Esophagus squamous epithelium (tissue), 4 donors: Measurements from ENCODE around the gene SPTBN2.

Source experiments
- CTCF ChIP-seq, 6 experiments: fragments of 450-650 bp in 4 of 6; fragments of 200-600 bp in 2 of 6; sonication (generic) in 2 of 6; IDR thresholded peaks; one replicate each; pipeline ENCODE4 v1.5.1; 2016 to 2019; ENCODE audit warnings: antibody characterized with exemption in 6 of 6, mild to moderate bottlenecking in 4 of 6, moderate library complexity in 4 of 6
- POLR2A ChIP-seq, 4 donors: fragments of 450-650 bp; IDR thresholded peaks; one replicate each; pipeline ENCODE4 v1.6.1; 2017; ENCODE audit warnings: antibody characterized with exemption in 4 of 4, mild to moderate bottlenecking in 4 of 4, moderate library complexity in 3 of 4

GRCh38 chr11:66762088-66762487 lies 33.1 kb upstream of the SPTBN2 start:
- TF ChIP-seq CTCF (IDR thresholded peaks at IDR 0.05) (no peak), POLR2A (IDR thresholded peaks at IDR 0.05) (no peak)
